ENCODE data around the gene CFAP410. TPM values are rescaled to one million over a fixed set of nuclear protein-coding genes. Genes with fewer than 3 reads are reported as not detected.
"Not testable (repeated sequence)": the region's sequence is repeated elsewhere in the genome, so short reads cannot be mapped to it uniquely, and the experiment has no call there.

CFAP410 gene
- total RNA-seq, 4 donors from 2014 or later: 20.5 to 50.6 (median 39.9) TPM

DNA sequence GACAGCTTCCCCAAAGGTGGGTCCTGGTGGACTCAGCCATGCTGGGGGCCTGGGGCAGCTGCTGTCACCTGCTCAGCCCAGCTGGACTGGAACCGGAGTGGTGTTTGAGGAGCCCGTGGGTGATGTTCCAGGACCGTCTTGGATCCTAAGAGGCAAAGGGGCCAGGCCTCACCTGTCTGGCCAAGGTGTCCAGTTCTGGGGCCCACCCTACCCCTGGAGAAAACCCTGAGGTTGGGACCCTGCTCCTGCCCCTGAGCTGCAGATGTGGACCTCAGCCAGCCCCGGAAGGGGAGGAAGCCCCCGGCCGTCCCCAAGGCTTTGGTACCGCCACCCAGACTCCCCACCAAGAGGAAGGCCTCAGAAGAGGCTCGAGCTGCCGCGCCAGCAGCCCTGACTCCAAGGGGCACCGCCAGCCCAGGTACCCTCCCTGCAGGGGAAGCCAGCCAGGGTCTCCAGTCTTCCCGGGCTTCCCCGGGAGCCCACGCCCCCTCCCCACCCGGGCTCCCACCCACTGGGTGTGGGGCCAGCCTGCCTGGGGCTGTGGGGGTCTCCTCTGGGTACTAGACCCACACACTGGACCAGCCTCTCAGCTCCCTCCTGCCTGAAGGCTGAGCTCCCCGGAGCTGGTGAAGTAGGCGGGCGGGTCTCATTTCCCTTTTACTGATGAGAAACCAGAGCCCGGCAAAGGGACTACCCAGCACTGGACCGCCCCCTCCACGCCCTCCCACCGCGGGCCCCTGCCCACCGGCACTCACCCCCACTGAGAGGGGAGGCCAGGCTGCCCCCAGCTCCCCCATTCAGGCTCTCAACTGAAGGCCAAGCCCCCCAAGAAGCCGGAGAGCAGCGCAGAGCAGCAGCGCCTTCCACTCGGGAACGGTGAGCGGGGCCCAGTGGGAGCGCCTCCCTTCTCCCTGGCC lies 52.2 kb downstream of the CFAP410 start:
- H3K9me3 ChIP-seq: no peaks in the 10 kb centered on the region
- no peak overlapping the region for H3K27ac ChIP-seq
- H3K36me3 ChIP-seq: no peaks in the 10 kb centered on the region
- no peak for TF ChIP-seq POLR2A (IDR thresholded peaks at IDR 0.05)
- TF ChIP-seq, protein P1, sequence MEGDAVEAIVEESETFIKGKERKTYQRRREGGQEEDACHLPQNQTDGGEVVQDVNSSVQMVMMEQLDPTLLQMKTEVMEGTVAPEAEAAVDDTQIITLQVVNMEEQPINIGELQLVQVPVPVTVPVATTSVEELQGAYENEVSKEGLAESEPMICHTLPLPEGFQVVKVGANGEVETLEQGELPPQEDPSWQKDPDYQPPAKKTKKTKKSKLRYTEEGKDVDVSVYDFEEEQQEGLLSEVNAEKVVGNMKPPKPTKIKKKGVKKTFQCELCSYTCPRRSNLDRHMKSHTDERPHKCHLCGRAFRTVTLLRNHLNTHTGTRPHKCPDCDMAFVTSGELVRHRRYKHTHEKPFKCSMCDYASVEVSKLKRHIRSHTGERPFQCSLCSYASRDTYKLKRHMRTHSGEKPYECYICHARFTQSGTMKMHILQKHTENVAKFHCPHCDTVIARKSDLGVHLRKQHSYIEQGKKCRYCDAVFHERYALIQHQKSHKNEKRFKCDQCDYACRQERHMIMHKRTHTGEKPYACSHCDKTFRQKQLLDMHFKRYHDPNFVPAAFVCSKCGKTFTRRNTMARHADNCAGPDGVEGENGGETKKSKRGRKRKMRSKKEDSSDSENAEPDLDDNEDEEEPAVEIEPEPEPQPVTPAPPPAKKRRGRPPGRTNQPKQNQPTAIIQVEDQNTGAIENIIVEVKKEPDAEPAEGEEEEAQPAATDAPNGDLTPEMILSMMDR (IDR thresholded peaks at IDR 0.05): no peak
- peaks cover 0 to 8% (median 0%) of the 10 kb centered on the region in 4 donors for H3K4me1 ChIP-seq
- no peak for DNase-seq
- H3K4me3 ChIP-seq: no peak overlapping the region
- H3K27me3 ChIP-seq: no peaks in the 10 kb centered on the region

DNA sequence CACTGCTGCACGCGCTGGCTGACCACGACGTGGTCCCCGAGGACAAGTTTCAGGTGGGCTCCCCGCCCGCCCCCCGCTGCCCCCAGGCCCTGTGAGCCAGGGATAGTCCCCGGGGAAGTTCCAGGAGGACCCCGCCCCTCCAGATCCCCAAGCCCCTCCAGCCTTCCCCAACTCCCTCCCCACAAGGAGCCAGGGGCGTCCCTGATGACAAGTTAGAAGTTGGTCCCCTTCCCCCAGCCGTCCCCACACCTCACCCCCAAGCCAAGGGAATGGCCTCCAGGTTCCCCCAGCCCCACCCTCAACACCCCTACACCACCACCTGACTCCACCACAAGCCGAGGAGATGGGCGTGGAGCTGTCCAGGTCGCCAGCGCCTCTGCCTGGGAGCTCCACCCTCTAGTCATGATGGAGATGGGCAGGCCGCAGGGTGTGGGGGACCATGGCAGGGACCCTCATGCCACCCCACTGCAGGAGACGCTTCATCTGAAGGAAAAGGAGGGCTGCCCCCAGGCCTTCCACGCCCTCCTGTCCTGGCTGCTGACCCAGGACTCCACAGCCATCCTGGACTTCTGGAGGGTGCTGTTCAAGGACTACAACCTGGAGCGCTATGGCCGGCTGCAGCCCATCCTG lies 53.0 kb downstream of the CFAP410 start:
- H3K36me3 ChIP-seq: no peaks in the 10 kb centered on the region
- no peaks in the 10 kb centered on the region for H3K9me3 ChIP-seq
- peak overlapping the region in 1 of 4 donors; percentile 29 for H3K4me3 ChIP-seq
- TF ChIP-seq POLR2A (IDR thresholded peaks at IDR 0.05): no peak
- TF ChIP-seq, protein P1 (IDR thresholded peaks at IDR 0.05): no peak
- H3K4me1 ChIP-seq: peaks cover 0 to 8% (median 0%) of the 10 kb centered on the region in 4 donors
- H3K27ac ChIP-seq: no peak overlapping the region
- no peaks in the 10 kb centered on the region for H3K27me3 ChIP-seq
- DNase-seq: no peak

DNA sequence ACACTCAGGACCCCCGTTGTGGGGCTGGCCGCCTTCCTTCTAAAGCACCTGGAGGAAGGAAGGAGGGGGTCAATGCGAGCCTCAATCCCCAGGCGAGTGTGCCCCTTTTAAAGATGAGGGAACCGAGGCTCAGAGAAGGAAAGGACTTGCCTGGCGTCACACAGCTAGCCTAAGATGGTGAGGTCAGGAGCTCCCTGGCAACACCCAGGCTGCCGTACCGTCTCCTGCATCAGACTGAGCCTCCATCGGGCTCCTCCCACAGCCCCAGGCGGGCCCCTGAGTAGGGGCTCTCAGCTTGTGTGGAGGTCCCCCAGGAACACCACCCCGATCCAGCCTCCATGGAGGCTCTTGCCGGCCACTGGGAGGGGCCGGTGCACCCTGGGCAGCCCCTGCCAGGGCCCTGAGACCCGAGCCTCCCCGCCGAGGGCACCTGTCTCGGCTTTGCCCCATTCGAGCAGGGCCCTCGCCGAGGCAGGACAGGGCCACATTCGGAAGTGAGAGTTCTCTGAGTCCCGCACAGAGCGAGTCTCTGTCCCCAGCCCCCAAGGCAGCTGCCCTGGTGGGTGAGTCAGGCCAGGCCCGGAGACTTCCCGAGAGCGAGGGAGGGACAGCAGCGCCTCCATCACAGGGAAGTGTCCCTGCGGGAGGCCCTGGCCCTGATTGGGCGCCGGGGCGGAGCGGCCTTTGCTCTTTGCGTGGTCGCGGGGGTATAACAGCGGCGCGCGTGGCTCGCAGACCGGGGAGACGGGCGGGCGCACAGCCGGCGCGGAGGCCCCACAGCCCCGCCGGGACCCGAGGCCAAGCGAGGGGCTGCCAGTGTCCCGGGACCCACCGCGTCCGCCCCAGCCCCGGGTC lies 53.8 kb downstream of the CFAP410 start, which contains the start of gene AIRE:
AIRE (plus strand) TSS at position 739 of the 855 bp plus-strand sequence. CDS start 131 bp downstream, outside the sequence.
- Histone ChIP-seq H3K27me3 (no peaks in the 10 kb centered on the region), H3K27ac (no peak within 1 kb of the TSS), H3K4me3 (peak within 1 kb of the TSS in 2 of 4 donors; percentile 16 to 29), H3K36me3 (no peaks in the 10 kb centered on the region), H3K4me1 (peaks cover 0 to 8% (median 0%) of the 10 kb centered on the region in 4 donors), H3K9me3 (no peaks in the 10 kb centered on the region)
- no peak for DNase-seq
- TF ChIP-seq, protein P1 (IDR thresholded peaks at IDR 0.05): no peak
- TF ChIP-seq POLR2A (IDR thresholded peaks at IDR 0.05): no peak

DNA sequence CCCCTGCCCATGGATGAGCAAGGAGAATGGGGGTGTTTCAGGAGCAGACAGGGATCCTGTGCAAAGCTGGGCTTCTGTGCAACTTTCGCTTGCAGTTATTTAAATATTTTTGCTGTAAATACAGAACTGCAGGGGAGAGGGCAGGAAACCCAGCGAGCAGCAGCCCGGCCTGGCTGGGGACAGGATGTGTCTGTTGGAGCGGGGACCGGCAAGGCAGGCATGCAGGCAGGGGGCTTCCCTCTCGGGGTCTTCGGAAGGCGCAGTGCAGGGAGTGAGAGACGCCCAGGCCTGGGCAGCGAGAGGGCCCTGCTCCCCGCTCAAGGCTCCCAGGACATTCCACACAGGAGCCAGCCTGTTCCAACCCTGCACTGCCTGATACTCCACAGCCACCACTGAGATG lies 55.2 kb downstream of the CFAP410 start:
- Histone ChIP-seq H3K27ac (no peak overlapping the region), H3K4me3 (no peak overlapping the region), H3K36me3 (no peaks in the 10 kb centered on the region), H3K27me3 (no peaks in the 10 kb centered on the region), H3K4me1 (peaks cover 0 to 8% (median 0%) of the 10 kb centered on the region in 4 donors), H3K9me3 (no peaks in the 10 kb centered on the region)
- DNase-seq: no peak
- TF ChIP-seq, protein P1 (IDR thresholded peaks at IDR 0.05): no peak
- TF ChIP-seq POLR2A (IDR thresholded peaks at IDR 0.05): no peak

DNA sequence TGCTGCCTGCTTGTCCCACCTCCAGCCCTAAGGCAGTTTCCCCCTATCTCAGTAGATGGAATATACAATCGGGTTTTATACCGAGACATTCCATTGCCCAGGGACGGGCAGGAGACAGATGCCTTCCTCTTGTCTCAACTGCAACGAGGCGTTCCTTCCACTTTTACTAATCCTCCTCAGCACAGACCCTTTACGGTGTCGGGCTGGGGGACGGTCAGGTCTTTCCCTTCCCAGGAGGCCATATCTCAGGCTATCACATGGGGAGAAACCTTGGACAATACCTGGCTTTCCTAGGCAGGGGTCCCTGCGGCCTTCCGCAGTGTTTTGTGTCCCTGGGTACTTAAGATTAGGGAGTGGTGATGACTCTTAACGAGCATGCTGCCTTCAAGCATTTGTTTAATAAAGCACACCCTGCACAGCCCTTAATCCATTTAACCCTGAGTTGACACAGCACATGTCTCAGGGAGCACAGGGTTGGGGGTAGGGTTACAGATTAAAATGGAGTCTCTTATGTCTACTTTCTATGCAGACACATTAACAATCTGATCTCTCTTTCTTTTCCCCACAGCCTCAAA lies 55.9 kb downstream of the CFAP410 start:
- not testable (repeated sequence) for DNase-seq, H3K4me1 ChIP-seq, H3K27ac ChIP-seq, H3K9me3 ChIP-seq, H3K36me3 ChIP-seq, H3K4me3 ChIP-seq, H3K27me3 ChIP-seq

Data from Peyer's patch (tissue), 4 donors.